GM21619 (cell line): ENCODE data around the gene POLR2L.
A peak's percentile ranks its signal among the peaks of the same experiment; 100 is the strongest.

Experiments used
- ATAC-seq: cut with Tn5 transposase; IDR thresholded peaks from one replicate; pipeline ENCODE4 v1.9.1; 2021; ENCODE audit not compliant: unreplicated experiment

Gene POLR2L

GRCh38 chr11:828506-829175, 13.7 kb downstream of the POLR2L start:
- no peak for ATAC-seq

GRCh38 chr11:827897-828192, 14.5 kb downstream of the POLR2L start, which contains the start of gene CRACR2B:
Gene CRACR2B, plus strand, starts transcription at chr11:827919. Its CDS starts 689 bp downstream, at chr11:828608.
- no peak for ATAC-seq

GRCh38 chr11:827146-827896, 15.0 kb downstream of the POLR2L start:
- peak; percentile 39 for ATAC-seq

- ATAC-seq, result no peak
These were observed 15.5 kb downstream of the POLR2L start for GRCh38 chr11:826836-827145.

GRCh38 chr11:826227-826621, 16.1 kb downstream of the POLR2L start:
- no peak for ATAC-seq

- ATAC-seq, result no peak
These were observed 16.7 kb downstream of the POLR2L start for GRCh38 chr11:825366-826226.

DNA sequence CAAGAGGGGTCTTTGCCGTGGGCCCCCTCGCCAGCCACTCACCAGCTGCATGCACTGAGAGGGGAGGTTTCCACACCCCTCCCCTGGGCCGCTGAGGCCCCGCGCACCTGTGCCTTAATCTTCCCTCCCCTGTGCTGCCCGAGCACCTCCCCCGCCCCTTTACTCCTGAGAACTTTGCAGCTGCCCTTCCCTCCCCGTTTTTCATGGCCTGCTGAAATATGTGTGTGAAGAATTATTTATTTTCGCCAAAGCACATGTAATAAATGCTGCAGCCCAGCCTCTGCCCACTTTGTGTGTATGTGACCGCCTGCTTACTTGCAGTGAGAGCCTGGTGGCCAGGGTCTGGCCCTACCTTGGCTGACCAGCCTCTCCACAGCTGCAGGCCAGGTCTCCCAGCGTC, 17.4 kb downstream of the POLR2L start:
- ATAC-seq, result no peak

- no peak for ATAC-seq
These were observed 17.9 kb downstream of the POLR2L start for GRCh38 chr11:824292-824880.

- no peak for ATAC-seq
These were observed 18.7 kb downstream of the POLR2L start for GRCh38 chr11:823441-824291.

GRCh38 chr11:821512-822371, 20.6 kb downstream of the POLR2L start:
- ATAC-seq, result no peak

DNA sequence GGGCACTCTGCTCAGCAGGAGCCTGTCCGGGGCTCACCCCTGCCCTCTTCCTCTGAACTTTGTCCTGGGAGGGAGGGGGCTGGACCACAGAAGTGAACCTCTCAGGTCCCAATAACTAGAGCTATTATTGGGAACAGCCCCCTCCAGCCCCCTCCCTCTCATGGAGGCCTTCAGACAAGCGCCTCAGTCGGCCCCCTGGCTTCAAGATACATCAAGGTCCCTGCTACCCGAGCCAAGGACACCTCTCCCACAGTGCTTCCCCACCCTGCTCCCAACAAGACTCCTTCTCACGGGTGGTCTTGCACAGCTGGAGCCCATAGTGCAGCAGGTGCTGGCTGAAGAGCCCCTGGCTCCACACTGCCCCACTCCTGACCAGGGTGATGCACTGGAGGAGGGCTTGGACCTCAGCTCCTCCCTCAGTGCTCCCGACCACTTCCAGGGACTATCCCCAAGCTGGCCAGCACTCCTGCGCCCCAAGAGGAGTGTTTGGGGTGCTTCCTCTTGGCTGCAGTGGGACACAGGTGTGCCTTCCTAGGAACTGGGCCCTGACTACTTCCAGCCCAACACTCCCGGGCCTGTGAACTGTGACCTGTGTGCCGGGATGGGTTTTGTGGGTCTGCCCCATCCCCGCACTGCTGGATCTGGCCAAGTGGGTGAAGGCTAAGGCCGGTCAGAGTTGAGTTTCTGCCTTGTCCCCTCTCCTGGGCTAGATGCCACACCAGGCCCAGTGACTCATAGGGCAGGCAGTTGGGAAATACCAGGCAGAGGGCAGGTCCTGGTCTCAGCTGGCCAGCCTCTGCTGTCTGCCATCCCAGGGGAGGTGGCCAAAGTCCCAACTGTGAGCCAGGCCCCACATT, 21.4 kb downstream of the POLR2L start:
- ATAC-seq, result no peak

- ATAC-seq, result peak; percentile 55
These were observed 22.2 kb downstream of the POLR2L start for GRCh38 chr11:819943-820649.

GRCh38 chr11:819129-819931, 23.0 kb downstream of the POLR2L start:
- ATAC-seq, result peak; percentile 60

DNA sequence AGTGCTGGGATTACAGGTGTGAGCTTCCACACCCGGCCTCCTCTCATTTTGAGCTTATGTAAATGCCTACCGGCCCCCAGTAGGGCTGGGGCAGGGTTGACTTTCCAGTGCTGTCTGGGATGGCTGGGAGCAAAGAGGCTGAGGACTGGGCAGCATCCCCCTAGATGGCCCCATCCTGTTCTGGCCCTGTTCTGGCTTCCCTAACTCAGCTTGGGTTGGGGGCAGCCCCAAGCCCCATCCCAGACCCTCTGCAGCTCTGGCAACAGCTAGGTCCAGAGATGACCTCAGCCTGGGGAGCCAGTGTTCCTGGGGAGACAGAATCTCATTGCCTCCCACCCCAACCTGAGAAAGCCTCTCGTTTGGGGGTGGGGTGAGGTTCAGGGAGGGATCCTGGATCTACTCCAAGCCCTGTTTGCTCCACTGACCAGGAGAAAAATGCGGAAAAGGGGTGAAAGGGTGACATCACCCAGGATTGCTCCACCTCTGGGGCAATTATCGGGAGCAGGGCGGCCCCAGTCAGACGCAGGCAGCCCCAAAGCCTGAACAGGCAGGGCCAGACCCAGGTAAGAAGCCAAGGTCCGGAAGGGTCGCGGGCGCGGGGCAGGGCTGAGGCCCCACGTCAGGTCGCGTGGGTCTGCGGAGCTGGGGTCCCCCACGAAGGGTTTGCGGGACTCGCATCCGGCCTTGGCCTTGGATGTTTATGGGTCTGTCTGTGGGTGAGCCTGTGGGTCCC, 23.8 kb downstream of the POLR2L start, which contains the start of gene PNPLA2:
PNPLA2 (plus strand) TSS at position 519 of the 733 bp plus-strand sequence. CDS start 805 bp downstream, outside the sequence.
- ATAC-seq, result no peak

GRCh38 chr11:816433-816779, 25.9 kb downstream of the POLR2L start:
- no peak for ATAC-seq

DNA sequence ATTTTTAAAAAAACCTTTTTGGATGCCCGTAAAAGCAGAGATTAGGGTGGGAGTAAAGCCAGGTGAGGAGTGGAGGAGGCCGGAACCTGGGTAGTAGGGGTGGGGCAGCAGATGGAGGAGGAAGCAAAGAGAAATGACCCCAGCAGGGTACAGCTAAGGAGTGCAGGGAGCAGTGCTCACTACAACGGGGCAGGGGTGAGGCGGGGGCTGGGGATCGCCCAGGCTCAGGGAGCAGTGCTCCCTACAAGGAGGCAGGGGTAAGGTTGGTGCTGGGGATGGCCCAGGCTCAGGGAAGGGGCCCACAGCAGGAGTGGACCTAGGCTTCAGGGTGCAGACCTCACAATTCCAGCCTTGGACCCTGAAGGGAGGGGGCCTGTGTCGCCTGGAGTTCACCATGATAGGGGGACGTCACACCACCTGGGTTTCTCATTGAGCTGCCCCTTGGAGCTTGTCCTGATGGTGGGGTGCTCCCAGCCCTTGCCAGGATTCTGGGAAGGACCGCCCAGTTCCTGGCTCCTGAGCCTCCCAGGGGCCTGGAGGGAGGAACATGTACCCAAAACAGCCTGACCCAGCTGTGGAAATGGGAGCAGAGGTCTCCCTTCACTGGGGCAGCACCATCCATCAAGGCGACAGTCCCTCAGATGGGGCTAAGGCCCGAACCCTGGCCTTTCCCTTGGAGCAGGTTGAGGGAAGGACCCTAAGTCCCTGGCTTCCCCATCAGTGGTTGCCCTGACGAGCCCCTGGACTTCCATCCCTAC, 26.5 kb downstream of the POLR2L start:
- no peak for ATAC-seq
